HepG2 (cell line): ENCODE measurements around the gene GFPT1. TPM values are rescaled to one million over a fixed set of nuclear protein-coding genes. Genes with fewer than 3 reads are reported as not detected.

Experiments
- ARHGAP35 ChIP-seq: sonication (generic); formaldehyde crosslinking; IDR thresholded peaks from 2 replicates; pipeline ENCODE4 v1.9.0; 2022; ENCODE audit warnings: mild to moderate bottlenecking, inconsistent platforms, moderate library complexity, missing genetic modification reagents, borderline replicate concordance
- ATF1 ChIP-seq: IDR thresholded peaks from 2 replicates; pipeline ENCODE4 v1.6.1; 2016; ENCODE audit warnings: mild to moderate bottlenecking, control low read depth
- ATF7-NPFF ChIP-seq: sonication (generic); formaldehyde crosslinking; IDR thresholded peaks from 2 replicates; pipeline ENCODE4 v1.8.1; 2023; ENCODE audit warnings: mild to moderate bottlenecking, low read depth, missing genetic modification reagents, moderate library complexity
- CEBPG ChIP-seq: IDR thresholded peaks from 2 replicates; pipeline ENCODE4 v1.6.1; 2016
- FLYWCH1 ChIP-seq: sonication (generic); formaldehyde crosslinking; IDR thresholded peaks from 2 replicates; pipeline ENCODE4 v1.8.1; 2023; ENCODE audit warnings: mild to moderate bottlenecking, missing genetic modification reagents
- FOXM1 ChIP-seq: sonication (generic); formaldehyde crosslinking; IDR thresholded peaks from 2 replicates; pipeline ENCODE4 v1.5.0; 2020; ENCODE audit warnings: missing genetic modification reagents
- GATAD2A ChIP-seq: IDR thresholded peaks from 2 replicates; pipeline ENCODE4 v1.6.1; 2016
- MAX ChIP-seq: IDR thresholded peaks from 2 replicates; pipeline ENCODE4 v1.6.1; 2012; ENCODE audit warnings: inconsistent platforms
- ZBTB2 ChIP-seq: sonication (generic); formaldehyde crosslinking; IDR thresholded peaks from 2 replicates; pipeline ENCODE4 v1.8.0; 2022; ENCODE audit warnings: low read depth, missing genetic modification reagents
- ZNF136 ChIP-seq: sonication (generic); formaldehyde crosslinking; IDR thresholded peaks from 2 replicates; pipeline ENCODE4 v1.8.1; 2022; ENCODE audit warnings: low read depth, mild to moderate bottlenecking, moderate library complexity, missing genetic modification reagents
- ZNF205 ChIP-seq: IDR thresholded peaks from 2 replicates; pipeline ENCODE4 v1.6.1; 2018; ENCODE audit warnings: missing biosample characterization, missing genetic modification reagents
- ZNF232 ChIP-seq: sonication (generic); formaldehyde crosslinking; IDR thresholded peaks from 2 replicates; pipeline ENCODE4 v1.4.0; 2020; ENCODE audit warnings: missing genetic modification reagents, borderline replicate concordance
- ZNF251 ChIP-seq: sonication (generic); formaldehyde crosslinking; IDR thresholded peaks from 2 replicates; pipeline ENCODE4 v1.9.0; 2021; ENCODE audit warnings: mild to moderate bottlenecking, missing genetic modification reagents
- ZNF446 ChIP-seq: sonication (generic); formaldehyde crosslinking; IDR thresholded peaks from 2 replicates; pipeline ENCODE4 v1.5.0; 2020; ENCODE audit warnings: mild to moderate bottlenecking, missing genetic modification reagents
- ZNF546 ChIP-seq: sonication (generic); formaldehyde crosslinking; conservative IDR thresholded peaks from 2 replicates; pipeline ENCODE4 v1.8.1; 2023; ENCODE audit warnings: mild to moderate bottlenecking, missing genetic modification reagents
- ZNF782 ChIP-seq: sonication (generic); formaldehyde crosslinking; IDR thresholded peaks from 2 replicates; pipeline ENCODE4 v1.4.0; 2020; ENCODE audit warnings: missing genetic modification reagents, mild to moderate bottlenecking, borderline replicate concordance
- ZSCAN29 ChIP-seq: sonication (generic); formaldehyde crosslinking; conservative IDR thresholded peaks from 2 replicates; pipeline ENCODE4 v1.4.0; 2020; ENCODE audit warnings: mild to moderate bottlenecking, missing genetic modification reagents
- polyA plus RNA-seq, 8 experiments: library from polyadenylated mRNA; depleted of rRNA in 3 of 8; stranded (reverse) in 7 of 8; unstranded in 1 of 8; fragments of >200 nt; fragmentation: Illumina TruSeq in 4 of 8; extraction: Trizol in 4 of 8; gene quantifications; 2 replicates each; pipeline versions ENCODE4 v1.2.1 to v1.2.3, GENCODE V29; 2011 to 2016; ENCODE audit warnings: low read depth in 4 of 8, missing spikeins in 1 of 8, mixed read lengths in 1 of 8; ENCODE audit not compliant: insufficient read depth in 1 of 8
- total RNA-seq, 5 experiments: library from RNA; depleted of rRNA; stranded (reverse); fragments of >200 nt; fragmentation: Illumina TruSeq; extraction: Trizol; gene quantifications; 2 replicates each; pipeline ENCODE4 v1.2.3, GENCODE V29; 2016; ENCODE audit warnings: low read depth in 1 of 5
- TF ChIP-seq, protein P1 (sequence below), 2 experiments: IDR thresholded peaks; 2 replicates each; pipeline ENCODE4 v1.6.1; 2011 to 2012; ENCODE audit warnings: low read length in 2 of 2, borderline replicate concordance in 1 of 2, low read depth in 1 of 2, mild to moderate bottlenecking in 1 of 2, moderate library complexity in 1 of 2
- TF ChIP-seq, protein P2 (sequence below): sonication (generic); formaldehyde crosslinking; IDR thresholded peaks from 2 replicates; pipeline ENCODE4 v1.9.0; 2021; ENCODE audit warnings: missing genetic modification reagents, borderline replicate concordance
- TF ChIP-seq, protein P3 (sequence below): sonication (generic); formaldehyde crosslinking; IDR thresholded peaks from 2 replicates; pipeline ENCODE4 v1.4.0; 2020; ENCODE audit warnings: mild to moderate bottlenecking, low read depth, missing genetic modification reagents

GFPT1 gene
- total and polyA plus RNA-seq, 2 of the 13 experiments (the other 11 are each of a cell fraction or from before 2014, with no cell fraction given): 24.0 to 84.9 TPM

DNA sequence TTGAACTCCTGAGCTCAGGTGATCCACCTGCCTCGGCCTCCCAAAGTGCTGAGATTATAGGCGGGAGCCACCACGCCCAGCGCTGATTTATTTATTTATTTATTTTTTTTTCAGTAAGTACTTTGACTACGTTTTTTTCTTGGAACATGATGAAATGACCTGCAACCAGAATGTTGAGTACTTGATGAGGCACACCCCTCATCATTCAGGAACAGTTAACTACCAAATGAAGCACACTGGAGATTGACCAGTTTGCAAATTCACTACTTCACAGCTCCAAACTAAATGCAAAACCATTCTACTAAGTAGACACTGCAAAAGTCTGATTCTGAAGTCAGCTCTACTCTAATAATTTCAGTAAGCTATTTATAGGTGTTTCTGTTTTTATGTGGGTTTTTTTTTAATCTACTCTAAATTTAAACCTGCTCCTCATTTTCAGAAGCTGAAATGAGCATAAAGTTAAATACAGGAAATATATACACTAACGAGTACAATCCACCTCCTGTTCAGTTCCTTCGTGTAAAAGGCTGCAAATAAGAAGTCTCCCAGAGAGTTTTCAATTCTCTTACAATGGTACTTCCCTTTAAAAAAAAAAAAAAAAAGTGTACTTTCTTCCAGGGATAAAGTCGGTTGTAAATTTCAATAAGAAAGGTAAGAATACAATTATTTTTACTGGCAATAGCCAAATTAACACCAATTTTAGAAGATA, 1.4 kb downstream of the GFPT1 start (continued):
- TF ChIP-seq ZNF782: no peak
- TF ChIP-seq, protein P1, sequence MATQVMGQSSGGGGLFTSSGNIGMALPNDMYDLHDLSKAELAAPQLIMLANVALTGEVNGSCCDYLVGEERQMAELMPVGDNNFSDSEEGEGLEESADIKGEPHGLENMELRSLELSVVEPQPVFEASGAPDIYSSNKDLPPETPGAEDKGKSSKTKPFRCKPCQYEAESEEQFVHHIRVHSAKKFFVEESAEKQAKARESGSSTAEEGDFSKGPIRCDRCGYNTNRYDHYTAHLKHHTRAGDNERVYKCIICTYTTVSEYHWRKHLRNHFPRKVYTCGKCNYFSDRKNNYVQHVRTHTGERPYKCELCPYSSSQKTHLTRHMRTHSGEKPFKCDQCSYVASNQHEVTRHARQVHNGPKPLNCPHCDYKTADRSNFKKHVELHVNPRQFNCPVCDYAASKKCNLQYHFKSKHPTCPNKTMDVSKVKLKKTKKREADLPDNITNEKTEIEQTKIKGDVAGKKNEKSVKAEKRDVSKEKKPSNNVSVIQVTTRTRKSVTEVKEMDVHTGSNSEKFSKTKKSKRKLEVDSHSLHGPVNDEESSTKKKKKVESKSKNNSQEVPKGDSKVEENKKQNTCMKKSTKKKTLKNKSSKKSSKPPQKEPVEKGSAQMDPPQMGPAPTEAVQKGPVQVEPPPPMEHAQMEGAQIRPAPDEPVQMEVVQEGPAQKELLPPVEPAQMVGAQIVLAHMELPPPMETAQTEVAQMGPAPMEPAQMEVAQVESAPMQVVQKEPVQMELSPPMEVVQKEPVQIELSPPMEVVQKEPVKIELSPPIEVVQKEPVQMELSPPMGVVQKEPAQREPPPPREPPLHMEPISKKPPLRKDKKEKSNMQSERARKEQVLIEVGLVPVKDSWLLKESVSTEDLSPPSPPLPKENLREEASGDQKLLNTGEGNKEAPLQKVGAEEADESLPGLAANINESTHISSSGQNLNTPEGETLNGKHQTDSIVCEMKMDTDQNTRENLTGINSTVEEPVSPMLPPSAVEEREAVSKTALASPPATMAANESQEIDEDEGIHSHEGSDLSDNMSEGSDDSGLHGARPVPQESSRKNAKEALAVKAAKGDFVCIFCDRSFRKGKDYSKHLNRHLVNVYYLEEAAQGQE (IDR thresholded peaks at IDR 0.05; ENCODE audit: borderline replicate concordance in 1 of 2, low read depth in 1 of 2, low read length in 2 of 2): no peak
- TF ChIP-seq ZNF205 (CRISPR knock-in tag): no peak
- TF ChIP-seq FOXM1: no peak
- TF ChIP-seq, protein P2, sequence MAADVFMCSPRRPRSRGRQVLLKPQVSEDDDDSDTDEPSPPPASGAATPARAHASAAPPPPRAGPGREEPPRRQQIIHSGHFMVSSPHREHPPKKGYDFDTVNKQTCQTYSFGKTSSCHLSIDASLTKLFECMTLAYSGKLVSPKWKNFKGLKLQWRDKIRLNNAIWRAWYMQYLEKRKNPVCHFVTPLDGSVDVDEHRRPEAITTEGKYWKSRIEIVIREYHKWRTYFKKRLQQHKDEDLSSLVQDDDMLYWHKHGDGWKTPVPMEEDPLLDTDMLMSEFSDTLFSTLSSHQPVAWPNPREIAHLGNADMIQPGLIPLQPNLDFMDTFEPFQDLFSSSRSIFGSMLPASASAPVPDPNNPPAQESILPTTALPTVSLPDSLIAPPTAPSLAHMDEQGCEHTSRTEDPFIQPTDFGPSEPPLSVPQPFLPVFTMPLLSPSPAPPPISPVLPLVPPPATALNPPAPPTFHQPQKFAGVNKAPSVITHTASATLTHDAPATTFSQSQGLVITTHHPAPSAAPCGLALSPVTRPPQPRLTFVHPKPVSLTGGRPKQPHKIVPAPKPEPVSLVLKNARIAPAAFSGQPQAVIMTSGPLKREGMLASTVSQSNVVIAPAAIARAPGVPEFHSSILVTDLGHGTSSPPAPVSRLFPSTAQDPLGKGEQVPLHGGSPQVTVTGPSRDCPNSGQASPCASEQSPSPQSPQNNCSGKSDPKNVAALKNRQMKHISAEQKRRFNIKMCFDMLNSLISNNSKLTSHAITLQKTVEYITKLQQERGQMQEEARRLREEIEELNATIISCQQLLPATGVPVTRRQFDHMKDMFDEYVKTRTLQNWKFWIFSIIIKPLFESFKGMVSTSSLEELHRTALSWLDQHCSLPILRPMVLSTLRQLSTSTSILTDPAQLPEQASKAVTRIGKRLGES: no peak
- 0 out of 2 replicates have a peak, but pooled peaks have one; percentile 11 for TF ChIP-seq GATAD2A (CRISPR knock-in tag)
- TF ChIP-seq CEBPG (CRISPR knock-in tag): peak; percentile 50; the same call in 1 of the 2 replicates
- TF ChIP-seq ZNF232 (CRISPR knock-in tag): no peak
- no peak for TF ChIP-seq ZNF446 (CRISPR knock-in tag)
- TF ChIP-seq ZNF251 (CRISPR knock-in tag): no peak
- no peak for TF ChIP-seq ATF7-NPFF
- TF ChIP-seq ARHGAP35: no peak
- TF ChIP-seq ZNF136 (CRISPR knock-in tag): no peak
- TF ChIP-seq FLYWCH1 (CRISPR knock-in tag): no peak
- TF ChIP-seq, protein P3, sequence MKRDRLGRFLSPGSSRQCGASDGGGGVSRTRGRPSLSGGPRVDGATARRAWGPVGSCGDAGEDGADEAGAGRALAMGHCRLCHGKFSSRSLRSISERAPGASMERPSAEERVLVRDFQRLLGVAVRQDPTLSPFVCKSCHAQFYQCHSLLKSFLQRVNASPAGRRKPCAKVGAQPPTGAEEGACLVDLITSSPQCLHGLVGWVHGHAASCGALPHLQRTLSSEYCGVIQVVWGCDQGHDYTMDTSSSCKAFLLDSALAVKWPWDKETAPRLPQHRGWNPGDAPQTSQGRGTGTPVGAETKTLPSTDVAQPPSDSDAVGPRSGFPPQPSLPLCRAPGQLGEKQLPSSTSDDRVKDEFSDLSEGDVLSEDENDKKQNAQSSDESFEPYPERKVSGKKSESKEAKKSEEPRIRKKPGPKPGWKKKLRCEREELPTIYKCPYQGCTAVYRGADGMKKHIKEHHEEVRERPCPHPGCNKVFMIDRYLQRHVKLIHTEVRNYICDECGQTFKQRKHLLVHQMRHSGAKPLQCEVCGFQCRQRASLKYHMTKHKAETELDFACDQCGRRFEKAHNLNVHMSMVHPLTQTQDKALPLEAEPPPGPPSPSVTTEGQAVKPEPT (CRISPR knock-in tag): no peak
- TF ChIP-seq ZSCAN29 (CRISPR knock-in tag): no peak
- TF ChIP-seq MAX: no peak
- no peak for TF ChIP-seq ZBTB2
- no peak for TF ChIP-seq ATF1
- no peak for TF ChIP-seq ZNF546 (CRISPR knock-in tag)
